GM23338 (cell line): ENCODE data around the gene NPPA. TPM values are rescaled to one million over a fixed set of nuclear protein-coding genes. Genes with fewer than 3 reads are reported as not detected.

Experiments used
- ATAC-seq: fragments of 200-7000 bp; cut with Tn5 transposase; 3 replicates; pipeline ENCODE4 v1.9.1; 2020
- DNase-seq: peaks from one replicate; pipeline ENCODE4 v3.0.0-alpha.2; 2015; ENCODE audit warnings: low spot score
- H2AFZ ChIP-seq: fragments of 200-600 bp; sonication (generic); 2 replicates; pipeline ENCODE4 v1.8.0; 2016; ENCODE audit warnings: antibody characterized with exemption, mild to moderate bottlenecking, moderate library complexity
- H3F3A ChIP-seq: fragments of 200-600 bp; sonication (generic); replicated peaks from 2 replicates; pipeline ENCODE4 v1.8.0; 2017; ENCODE audit warnings: antibody characterized with exemption, mixed run types, low read depth
- H3K27ac ChIP-seq: fragments of 200-600 bp; sonication (generic); 2 replicates; pipeline ENCODE4 v1.6.1; 2016; ENCODE audit warnings: low read depth
- H3K27me3 ChIP-seq: fragments of 200-600 bp; sonication (generic); 2 replicates; pipeline ENCODE4 v1.8.0; 2016; ENCODE audit warnings: mild to moderate bottlenecking, mixed run types, moderate library complexity; ENCODE audit not compliant: insufficient read depth
- H3K36me3 ChIP-seq: fragments of 200-600 bp; sonication (generic); 2 replicates; pipeline ENCODE4 v1.8.0; 2016; ENCODE audit warnings: mild to moderate bottlenecking; ENCODE audit not compliant: insufficient read depth
- H3K4me1 ChIP-seq: fragments of 200-600 bp; sonication (generic); 2 replicates; pipeline ENCODE4 v1.8.0; 2016; ENCODE audit warnings: mild to moderate bottlenecking, moderate library complexity; ENCODE audit not compliant: insufficient read depth
- H3K4me2 ChIP-seq: fragments of 200-600 bp; sonication (generic); 2 replicates; pipeline ENCODE4 v1.7.1; 2017; ENCODE audit warnings: mixed run types
- H3K4me3 ChIP-seq: fragments of 200-600 bp; sonication (generic); 2 replicates; pipeline ENCODE4 v1.6.1; 2016; ENCODE audit warnings: mixed run types
- H3K79me2 ChIP-seq: fragments of 200-600 bp; sonication (generic); replicated peaks from 2 replicates; pipeline ENCODE4 v1.8.0; 2017; ENCODE audit warnings: mild to moderate bottlenecking; ENCODE audit not compliant: insufficient read depth
- H3K9me2 ChIP-seq: fragments of 200-600 bp; sonication (generic); 2 replicates; pipeline ENCODE4 v1.8.0; 2017; ENCODE audit not compliant: insufficient read depth
- H4K20me1 ChIP-seq: fragments of 200-600 bp; sonication (generic); replicated peaks from 2 replicates; pipeline ENCODE4 v1.8.0; 2017; ENCODE audit warnings: mild to moderate bottlenecking; ENCODE audit not compliant: insufficient read depth
- H3K27ac Mint-ChIP-seq: 2 replicates; pipeline ENCODE4 v1.8.0; 2020; ENCODE audit warnings: inconsistent platforms, mild to moderate bottlenecking, moderate library complexity, mixed read lengths
- H3K27me3 Mint-ChIP-seq: 3 replicates; pipeline ENCODE4 v1.8.0; 2022; ENCODE audit warnings: low read depth, mild to moderate bottlenecking, moderate library complexity, mixed read lengths, inconsistent platforms; ENCODE audit not compliant: insufficient read depth, poor library complexity
- H3K36me3 Mint-ChIP-seq: 3 replicates; pipeline ENCODE4 v1.8.0; 2021; ENCODE audit warnings: low read depth, mild to moderate bottlenecking, inconsistent platforms, moderate library complexity, mixed read lengths
- H3K4me1 Mint-ChIP-seq: 3 replicates; pipeline ENCODE4 v1.8.0; 2020; ENCODE audit warnings: mild to moderate bottlenecking, inconsistent platforms, mixed read lengths
- H3K4me3 Mint-ChIP-seq: 3 replicates; pipeline ENCODE4 v1.8.0; 2021; ENCODE audit warnings: moderate library complexity, mild to moderate bottlenecking, inconsistent platforms, mixed read lengths
- H3K9me3 Mint-ChIP-seq: 3 replicates; pipeline ENCODE4 v1.8.0; 2020; ENCODE audit warnings: moderate library complexity, mild to moderate bottlenecking, inconsistent platforms, mixed read lengths
- ETS1 ChIP-seq: IDR thresholded peaks from 2 replicates; pipeline ENCODE4 v1.6.1; 2016; ENCODE audit warnings: antibody characterized with exemption
- EZH2 ChIP-seq: fragments of 200-600 bp; sonication (generic); IDR thresholded peaks from one replicate; pipeline ENCODE4 v1.8.0; 2017; ENCODE audit warnings: antibody characterized with exemption, mild to moderate bottlenecking, low read depth; ENCODE audit not compliant: unreplicated experiment
- EZH2phosphoT487 ChIP-seq: fragments of 200-600 bp; sonication (generic); IDR thresholded peaks from one replicate; pipeline ENCODE4 v1.8.1; 2018; ENCODE audit warnings: antibody characterized with exemption; ENCODE audit not compliant: unreplicated experiment
- JUNB ChIP-seq: IDR thresholded peaks from one replicate; pipeline ENCODE4 v1.6.1; 2016; ENCODE audit warnings: antibody characterized with exemption; ENCODE audit not compliant: unreplicated experiment
- NANOG ChIP-seq: IDR thresholded peaks from 2 replicates; pipeline ENCODE4 v1.6.1; 2016; ENCODE audit warnings: antibody characterized with exemption, borderline replicate concordance
- POLR2AphosphoS5 ChIP-seq: IDR thresholded peaks from 2 replicates; pipeline ENCODE4 v1.6.1; 2016; ENCODE audit warnings: antibody characterized with exemption, low read depth
- STAT1 ChIP-seq: IDR thresholded peaks from one replicate; pipeline ENCODE4 v1.6.1; 2016; ENCODE audit warnings: antibody characterized with exemption; ENCODE audit not compliant: unreplicated experiment
- ZNF462 ChIP-seq: fragments of 250-450 bp; sonication (Bioruptor Pico); IDR thresholded peaks from 2 replicates; pipeline ENCODE4 v1.5.0; 2020; ENCODE audit warnings: mild to moderate bottlenecking, moderate library complexity
- polyA plus RNA-seq: library from polyadenylated mRNA; unstranded; fragments of >200 nt; fragmentation: Nextera tagmentation; extraction: Ambion mirVana; gene quantifications from 2 replicates; pipeline ENCODE4 v1.2.1, GENCODE V29; 2016
- total RNA-seq: library from RNA; depleted of rRNA; stranded (reverse); fragments of >200 nt; shearing (Covaris generic); gene quantifications from 2 replicates; pipeline ENCODE4 v1.2.3, GENCODE V29; 2014
- TF ChIP-seq, protein P1 (sequence below), 2 experiments: fragments of 200-600 bp in 1 of 2; sonication (generic) in 1 of 2; conservative IDR thresholded peaks; 2 replicates each; pipeline versions ENCODE4 v1.5.1 to v1.6.1; 2016 to 2017; ENCODE audit warnings: antibody characterized with exemption in 2 of 2, low read depth in 2 of 2, mild to moderate bottlenecking in 2 of 2, moderate library complexity in 1 of 2
- TF ChIP-seq, protein P2 (sequence below): IDR thresholded peaks from one replicate; pipeline ENCODE4 v1.6.1; 2018; ENCODE audit warnings: antibody characterized with exemption; ENCODE audit not compliant: unreplicated experiment

Gene NPPA
- total and polyA plus RNA-seq, 2 experiments from 2014 or later, result 0.29 TPM; not detected in 1

GRCh38 chr1:11854519-11854918 lies 6.9 kb upstream of the NPPA start:
- no peak overlapping the region for H3K4me3 Mint-ChIP-seq
- H3K4me1 Mint-ChIP-seq, result peaks cover 6% of the 10 kb centered on the region; the same call in 1 of the 3 replicates
- Histone ChIP-seq H3K27me3 (peaks cover 21% of the 10 kb centered on the region), H3K9me2 (no peaks in the 10 kb centered on the region), H3K4me3 (no peak overlapping the region), H3K79me2 (no peaks in the 10 kb centered on the region), H3K4me2 (no peak overlapping the region), H3K36me3 (no peaks in the 10 kb centered on the region), H3K27ac (no peak overlapping the region), H3F3A (no peaks in the 10 kb centered on the region), H3K4me1 (no peaks in the 10 kb centered on the region), H2AFZ (no peak overlapping the region), H4K20me1 (no peaks in the 10 kb centered on the region)
- no peaks in the 10 kb centered on the region for H3K36me3 Mint-ChIP-seq
- DNase-seq, result no peak
- no peaks in the 10 kb centered on the region for H3K9me3 Mint-ChIP-seq
- peaks cover 12% of the 10 kb centered on the region for H3K27me3 Mint-ChIP-seq
- ATAC-seq, result no peak
- no peak for TF ChIP-seq POLR2AphosphoS5
- no peak for TF ChIP-seq EZH2phosphoT487
- H3K27ac Mint-ChIP-seq, result no peak overlapping the region

DNA sequence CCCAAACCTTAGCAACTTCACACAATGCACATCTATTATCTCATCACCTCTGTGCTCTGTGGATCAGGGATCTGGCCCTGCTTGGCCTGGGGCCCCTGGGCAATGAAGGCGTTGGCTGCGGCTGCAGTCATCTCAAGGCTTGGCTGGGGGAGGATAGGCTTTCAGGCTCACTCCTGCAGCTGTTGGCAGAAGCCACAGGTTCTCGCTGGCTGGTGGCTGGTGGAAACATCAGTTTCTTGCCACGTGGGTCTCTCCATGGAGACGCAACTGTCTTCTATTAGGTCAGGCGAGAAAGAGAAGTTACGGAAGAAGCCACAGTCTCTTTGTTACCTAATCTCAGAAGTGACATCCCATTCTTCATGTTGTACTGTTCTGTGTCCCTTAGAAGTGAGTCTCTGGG lies 3.6 kb upstream of the NPPA start:
- Histone ChIP-seq H3K27me3 (no peaks in the 10 kb centered on the region), H3K27ac (no peak overlapping the region), H3K4me3 (no peak overlapping the region), H3F3A (no peaks in the 10 kb centered on the region), H4K20me1 (no peaks in the 10 kb centered on the region), H3K4me2 (no peak overlapping the region), H3K36me3 (no peaks in the 10 kb centered on the region), H3K4me1 (no peaks in the 10 kb centered on the region), H3K9me2 (no peaks in the 10 kb centered on the region), H2AFZ (no peak overlapping the region), H3K79me2 (no peaks in the 10 kb centered on the region)
- no peak for DNase-seq
- peaks cover 3% of the 10 kb centered on the region; the same call in 1 of the 3 replicates for H3K36me3 Mint-ChIP-seq
- H3K4me3 Mint-ChIP-seq, result no peak overlapping the region
- H3K4me1 Mint-ChIP-seq, result no peaks in the 10 kb centered on the region
- no peak for ATAC-seq
- H3K27ac Mint-ChIP-seq, result no peak overlapping the region
- H3K27me3 Mint-ChIP-seq, result peaks cover 6% of the 10 kb centered on the region
- H3K9me3 Mint-ChIP-seq, result no peaks in the 10 kb centered on the region
- TF ChIP-seq JUNB (no peak), NANOG (no peak), EZH2phosphoT487 (no peak), STAT1 (no peak), EZH2 (no peak), ZNF462 (CRISPR knock-in tag) (no peak), ETS1 (no peak)
- TF ChIP-seq, protein P1, sequence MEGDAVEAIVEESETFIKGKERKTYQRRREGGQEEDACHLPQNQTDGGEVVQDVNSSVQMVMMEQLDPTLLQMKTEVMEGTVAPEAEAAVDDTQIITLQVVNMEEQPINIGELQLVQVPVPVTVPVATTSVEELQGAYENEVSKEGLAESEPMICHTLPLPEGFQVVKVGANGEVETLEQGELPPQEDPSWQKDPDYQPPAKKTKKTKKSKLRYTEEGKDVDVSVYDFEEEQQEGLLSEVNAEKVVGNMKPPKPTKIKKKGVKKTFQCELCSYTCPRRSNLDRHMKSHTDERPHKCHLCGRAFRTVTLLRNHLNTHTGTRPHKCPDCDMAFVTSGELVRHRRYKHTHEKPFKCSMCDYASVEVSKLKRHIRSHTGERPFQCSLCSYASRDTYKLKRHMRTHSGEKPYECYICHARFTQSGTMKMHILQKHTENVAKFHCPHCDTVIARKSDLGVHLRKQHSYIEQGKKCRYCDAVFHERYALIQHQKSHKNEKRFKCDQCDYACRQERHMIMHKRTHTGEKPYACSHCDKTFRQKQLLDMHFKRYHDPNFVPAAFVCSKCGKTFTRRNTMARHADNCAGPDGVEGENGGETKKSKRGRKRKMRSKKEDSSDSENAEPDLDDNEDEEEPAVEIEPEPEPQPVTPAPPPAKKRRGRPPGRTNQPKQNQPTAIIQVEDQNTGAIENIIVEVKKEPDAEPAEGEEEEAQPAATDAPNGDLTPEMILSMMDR (conservative IDR thresholded peaks at IDR 0.05; ENCODE audit: low read depth in 2 of 2), result no peak
- TF ChIP-seq, protein P2, sequence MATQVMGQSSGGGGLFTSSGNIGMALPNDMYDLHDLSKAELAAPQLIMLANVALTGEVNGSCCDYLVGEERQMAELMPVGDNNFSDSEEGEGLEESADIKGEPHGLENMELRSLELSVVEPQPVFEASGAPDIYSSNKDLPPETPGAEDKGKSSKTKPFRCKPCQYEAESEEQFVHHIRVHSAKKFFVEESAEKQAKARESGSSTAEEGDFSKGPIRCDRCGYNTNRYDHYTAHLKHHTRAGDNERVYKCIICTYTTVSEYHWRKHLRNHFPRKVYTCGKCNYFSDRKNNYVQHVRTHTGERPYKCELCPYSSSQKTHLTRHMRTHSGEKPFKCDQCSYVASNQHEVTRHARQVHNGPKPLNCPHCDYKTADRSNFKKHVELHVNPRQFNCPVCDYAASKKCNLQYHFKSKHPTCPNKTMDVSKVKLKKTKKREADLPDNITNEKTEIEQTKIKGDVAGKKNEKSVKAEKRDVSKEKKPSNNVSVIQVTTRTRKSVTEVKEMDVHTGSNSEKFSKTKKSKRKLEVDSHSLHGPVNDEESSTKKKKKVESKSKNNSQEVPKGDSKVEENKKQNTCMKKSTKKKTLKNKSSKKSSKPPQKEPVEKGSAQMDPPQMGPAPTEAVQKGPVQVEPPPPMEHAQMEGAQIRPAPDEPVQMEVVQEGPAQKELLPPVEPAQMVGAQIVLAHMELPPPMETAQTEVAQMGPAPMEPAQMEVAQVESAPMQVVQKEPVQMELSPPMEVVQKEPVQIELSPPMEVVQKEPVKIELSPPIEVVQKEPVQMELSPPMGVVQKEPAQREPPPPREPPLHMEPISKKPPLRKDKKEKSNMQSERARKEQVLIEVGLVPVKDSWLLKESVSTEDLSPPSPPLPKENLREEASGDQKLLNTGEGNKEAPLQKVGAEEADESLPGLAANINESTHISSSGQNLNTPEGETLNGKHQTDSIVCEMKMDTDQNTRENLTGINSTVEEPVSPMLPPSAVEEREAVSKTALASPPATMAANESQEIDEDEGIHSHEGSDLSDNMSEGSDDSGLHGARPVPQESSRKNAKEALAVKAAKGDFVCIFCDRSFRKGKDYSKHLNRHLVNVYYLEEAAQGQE, result no peak
